Measurements from ENCODE around the gene TMEM217. TPM values are rescaled to one million over a fixed set of nuclear protein-coding genes. Genes with fewer than 3 reads are reported as not detected.

The TMEM217 gene
- total RNA-seq, result 1.3 and 2.0 TPM in 2 replicates

DNA sequence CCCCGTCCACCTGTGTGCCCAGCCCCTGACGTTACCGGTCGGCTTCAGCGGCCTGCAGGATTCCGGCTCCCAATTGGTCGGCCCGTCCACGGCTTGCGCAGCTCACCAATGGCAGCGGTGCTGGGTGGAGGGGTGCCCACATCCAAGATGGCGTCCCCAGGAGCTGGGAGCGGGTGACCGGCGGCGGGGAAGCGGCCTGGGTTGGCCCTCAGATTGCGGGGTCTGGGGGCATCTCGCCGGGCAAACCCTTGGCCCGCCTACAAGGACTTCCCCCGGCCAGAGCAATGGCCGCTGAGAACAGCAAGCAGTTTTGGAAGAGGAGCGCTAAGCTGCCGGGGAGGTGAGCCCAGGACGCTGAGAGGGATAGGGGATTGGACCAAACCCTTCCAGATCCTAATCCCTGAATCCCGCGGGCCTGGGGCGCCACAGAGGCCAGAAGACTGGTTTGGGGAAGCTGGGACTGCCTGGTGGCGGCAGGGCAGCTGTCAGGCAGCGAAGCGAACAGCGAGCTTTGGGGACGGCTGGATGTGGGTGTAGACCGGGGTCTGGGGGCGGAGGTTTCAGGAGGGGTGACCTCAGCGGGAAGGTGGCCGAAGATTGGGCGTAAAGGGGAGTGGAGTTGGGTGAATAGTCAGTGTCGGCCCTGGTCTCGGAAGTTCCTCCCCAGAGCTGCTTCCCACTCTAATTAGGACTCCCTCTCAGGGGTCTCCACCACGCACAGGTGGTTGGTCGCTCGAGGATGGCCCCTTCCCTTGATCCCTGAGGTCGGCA lies at the start of gene TMEM217, which contains the start of gene TBC1D22B:
Gene TMEM217 (minus strand): TSS at position 511 of the 771 bp plus-strand sequence. CDS start 39,114 bp downstream, outside the sequence.
Gene TBC1D22B (plus strand): TSS at position 139 of the 771 bp plus-strand sequence. CDS start 146 bp downstream, at position 285.

DNA sequence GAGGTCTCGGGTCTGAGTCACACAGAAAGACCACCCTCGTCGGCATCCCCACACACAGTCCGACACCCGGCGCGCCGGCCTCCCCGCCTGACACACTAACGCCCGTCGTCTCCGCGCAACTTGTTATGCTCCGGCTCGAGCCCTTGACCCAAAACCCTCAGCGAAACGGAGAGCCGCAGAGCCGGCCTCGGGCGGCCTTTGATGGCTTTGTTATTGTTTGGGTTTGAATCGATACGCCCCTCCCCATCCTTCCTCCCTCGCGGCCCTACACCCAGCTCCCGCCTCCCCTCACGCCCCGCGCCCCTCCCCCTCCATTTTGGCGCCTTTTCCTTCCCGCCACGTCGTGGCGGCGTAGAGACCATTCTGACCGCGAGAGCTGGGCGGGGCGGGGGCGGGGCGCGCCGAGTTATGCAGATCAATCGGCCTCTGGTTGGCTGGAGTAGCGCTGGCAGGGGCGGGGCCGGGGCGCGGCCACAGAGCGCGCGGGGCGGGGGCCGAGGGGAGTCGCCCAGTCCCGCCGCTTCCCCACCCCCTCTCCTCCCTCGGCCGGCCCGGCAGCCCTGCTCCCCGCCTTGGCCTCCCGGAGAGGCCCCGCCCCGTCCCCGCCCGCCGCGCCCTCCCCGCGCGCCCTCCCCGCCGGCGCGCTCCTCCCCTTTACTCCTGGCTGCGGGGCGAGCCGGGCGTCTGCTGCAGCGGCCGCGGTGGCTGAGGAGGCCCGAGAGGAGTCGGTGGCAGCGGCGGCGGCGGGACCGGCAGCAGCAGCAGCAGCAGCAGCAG lies 88.3 kb downstream of the TMEM217 start, which contains the start of gene PIM1:
Gene PIM1 (plus strand): TSS at position 657 of the 777 bp plus-strand sequence. CDS start 424 bp downstream, outside the sequence.

Other genes starting within 250 kb of the TMEM217 start
- 6.0 and 14.8 TPM in 2 replicates for gene PIM1, start 88.0 kb downstream of the TMEM217 start, total RNA-seq
- 3.3 and 3.4 TPM in 2 replicates for gene TBC1D22B, start 372 bp downstream of the TMEM217 start, total RNA-seq
- 25.1 and 25.2 TPM in 2 replicates for gene RNF8, start 95.8 kb upstream of the TMEM217 start, total RNA-seq
- gene CMTR1, start 175.1 kb upstream of the TMEM217 start, total RNA-seq, result 34.7 and 38.9 TPM in 2 replicates
- gene CCDC167, start 241.7 kb upstream of the TMEM217 start, total RNA-seq, result 10.3 and 11.3 TPM in 2 replicates

Data from bronchial smooth muscle cell (primary cell).